Mucosa of descending colon (tissue), 3 donors: ENCODE results near the gene GPRC5C. TPM values are rescaled to one million over a fixed set of nuclear protein-coding genes. Genes with fewer than 3 reads are reported as not detected.

Experiments
- ATAC-seq: fragments of 200-7000 bp; cut with Tn5 transposase; one replicate; pipeline ENCODE4 v1.9.1; 2020; ENCODE audit warnings: mild to moderate bottlenecking, moderate library complexity
- DNase-seq, 3 donors: peaks; one replicate each; pipeline ENCODE4 v3.0.0-alpha.2; 2020
- H3K36me3 ChIP-seq: fragments of 200-600 bp; one replicate; pipeline ENCODE4 v1.8.0; 2021; ENCODE audit warnings: low read depth, mild to moderate bottlenecking
- H3K4me1 ChIP-seq: fragments of 200-600 bp; one replicate; pipeline ENCODE4 v1.8.0; 2021; ENCODE audit warnings: low read depth, mild to moderate bottlenecking
- H3K4me3 ChIP-seq: fragments of 200-600 bp; one replicate; pipeline ENCODE4 v1.8.0; 2021; ENCODE audit warnings: mild to moderate bottlenecking
- H3K9me3 ChIP-seq: fragments of 200-600 bp; one replicate; pipeline ENCODE4 v1.8.0; 2021; ENCODE audit warnings: mild to moderate bottlenecking
- intact Hi-C, 2 donors: fragments of 100-400 bp; cut with DNase I in 1 of 2; cut with micrococcal nuclease in 1 of 2; formaldehyde crosslinking; loops; one replicate each; pipeline versions ENCODE4 v1.11.0 to v1.11.1; 2022; cut with DNase I, micrococcal nuclease
- total RNA-seq, 3 donors: library from RNA; stranded (reverse); fragmentation: NEBNext Ultra II Directional in 2 of 3; extraction: Animal tissue kit (Norgen Biotek cat#: 25700) in 2 of 3; gene quantifications; one replicate each; pipeline versions ENCODE4 v1.2.1 to v1.2.4, GENCODE V29; 2021 to 2023
- TF ChIP-seq, protein P1 (sequence below): fragments of 200-600 bp; IDR thresholded peaks from one replicate; pipeline ENCODE4 v1.8.0; 2022; ENCODE audit warnings: antibody characterized with exemption, mild to moderate bottlenecking
- donor health status: DM: no; HTN: no; CAD: no; lungs with moderate emphysema.
- donor health status: DM: no; HTN: no; CAD: no.
- donor health status: DM: no; HTN: yes; CAD: no.

GPRC5C gene
- total RNA-seq, 3 donors from 2014 or later = 62.2 to 172 (median 139) TPM

DNA sequence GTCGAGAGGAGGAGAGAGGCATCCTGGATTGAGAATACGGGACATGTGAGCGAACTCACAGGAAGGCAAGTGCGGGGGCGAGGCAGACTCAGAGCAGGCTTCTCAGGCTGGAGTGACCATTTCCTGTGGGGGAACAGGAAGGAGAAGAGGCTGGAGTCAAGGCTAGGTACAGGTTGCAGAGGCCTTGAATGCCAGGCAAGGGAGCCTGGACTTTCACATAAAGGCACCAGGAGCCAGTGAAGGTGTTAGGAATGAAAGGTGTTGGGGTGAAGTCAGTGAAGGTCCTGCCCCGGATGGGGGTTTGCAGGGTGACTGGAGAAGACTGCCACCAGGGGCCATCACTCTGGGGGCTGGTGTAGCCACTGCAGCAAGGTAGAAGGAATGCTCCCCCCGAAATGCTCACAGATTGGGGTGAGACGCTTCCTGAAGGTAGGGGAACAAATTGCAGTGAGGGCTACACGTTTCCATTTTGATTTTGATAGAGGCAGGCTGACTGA lies 5.3 kb upstream of the GPRC5C start:
- Histone ChIP-seq H3K4me1 (peaks cover 26% of the 10 kb centered on the region), H3K9me3 (no peaks in the 10 kb centered on the region), H3K4me3 (no peak overlapping the region), H3K36me3 (no peaks in the 10 kb centered on the region)
- intact Hi-C loops = no loop called here
- DNase-seq (peak in 1 of 3 donors; percentile 34), ATAC-seq (no peak)
- TF ChIP-seq, protein P1, sequence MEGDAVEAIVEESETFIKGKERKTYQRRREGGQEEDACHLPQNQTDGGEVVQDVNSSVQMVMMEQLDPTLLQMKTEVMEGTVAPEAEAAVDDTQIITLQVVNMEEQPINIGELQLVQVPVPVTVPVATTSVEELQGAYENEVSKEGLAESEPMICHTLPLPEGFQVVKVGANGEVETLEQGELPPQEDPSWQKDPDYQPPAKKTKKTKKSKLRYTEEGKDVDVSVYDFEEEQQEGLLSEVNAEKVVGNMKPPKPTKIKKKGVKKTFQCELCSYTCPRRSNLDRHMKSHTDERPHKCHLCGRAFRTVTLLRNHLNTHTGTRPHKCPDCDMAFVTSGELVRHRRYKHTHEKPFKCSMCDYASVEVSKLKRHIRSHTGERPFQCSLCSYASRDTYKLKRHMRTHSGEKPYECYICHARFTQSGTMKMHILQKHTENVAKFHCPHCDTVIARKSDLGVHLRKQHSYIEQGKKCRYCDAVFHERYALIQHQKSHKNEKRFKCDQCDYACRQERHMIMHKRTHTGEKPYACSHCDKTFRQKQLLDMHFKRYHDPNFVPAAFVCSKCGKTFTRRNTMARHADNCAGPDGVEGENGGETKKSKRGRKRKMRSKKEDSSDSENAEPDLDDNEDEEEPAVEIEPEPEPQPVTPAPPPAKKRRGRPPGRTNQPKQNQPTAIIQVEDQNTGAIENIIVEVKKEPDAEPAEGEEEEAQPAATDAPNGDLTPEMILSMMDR = no peak

DNA sequence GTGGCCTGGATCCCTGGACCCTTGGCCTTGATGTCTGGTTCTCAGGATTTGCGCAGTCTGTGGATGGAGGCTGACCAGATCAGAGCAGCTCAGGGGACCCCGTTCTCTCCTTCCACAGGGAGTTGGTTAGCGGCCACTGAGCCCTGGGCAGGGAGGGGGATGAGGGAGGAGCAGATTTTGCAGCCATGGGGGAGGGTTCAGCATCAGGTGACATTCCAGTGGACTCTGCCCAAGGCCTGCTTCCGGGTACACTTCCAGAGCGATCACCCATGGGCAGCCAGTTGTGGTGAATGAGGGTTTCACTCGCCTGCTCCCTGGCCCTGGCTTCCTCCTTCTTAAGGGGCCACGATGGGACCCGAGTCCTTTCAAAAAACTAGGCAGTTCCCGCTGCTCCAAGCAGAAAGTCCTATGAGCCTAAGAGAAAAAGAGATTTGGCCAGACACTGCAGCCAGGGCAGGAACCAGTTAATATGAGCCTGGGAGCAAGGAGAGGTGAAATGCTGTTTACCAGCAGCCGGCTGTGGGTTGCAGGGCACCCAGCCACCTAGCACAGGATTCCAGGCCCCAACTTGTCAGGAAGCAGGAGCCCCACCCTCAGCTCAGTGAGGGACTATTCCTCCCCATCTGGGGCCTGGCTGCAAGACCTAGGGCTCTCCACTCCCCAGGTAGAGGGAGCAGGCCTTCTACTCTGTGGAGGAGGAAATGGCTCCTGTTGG lies 4.7 kb upstream of the GPRC5C start:
- Histone ChIP-seq H3K4me3 (no peak overlapping the region), H3K9me3 (no peaks in the 10 kb centered on the region), H3K36me3 (no peaks in the 10 kb centered on the region), H3K4me1 (peaks cover 26% of the 10 kb centered on the region)
- DNase-seq = peak; percentile 84 to 90 (median 86)
- TF ChIP-seq, protein P1 = no peak
- ATAC-seq = peak; percentile 69
- intact Hi-C loops = no loop called here

DNA sequence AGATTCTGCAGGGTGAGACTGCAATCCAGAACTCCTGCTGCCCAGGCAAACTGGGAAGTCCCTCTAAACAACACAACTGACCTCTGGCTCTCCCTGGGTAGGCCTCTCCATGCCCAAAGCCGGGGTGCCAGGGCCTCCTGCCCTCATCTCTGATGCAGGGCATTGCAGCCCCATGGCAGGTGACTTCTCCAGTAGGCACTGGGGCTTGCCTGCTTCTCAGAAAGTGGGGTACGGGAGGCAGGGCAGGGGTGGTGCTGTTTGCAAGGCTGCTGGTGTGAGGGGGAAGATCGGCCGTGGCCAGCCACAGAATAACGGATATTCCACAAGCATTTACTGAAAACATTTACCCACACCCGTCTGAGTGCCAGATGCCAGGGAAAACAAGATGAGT lies 4.1 kb upstream of the GPRC5C start:
- no peak for DNase-seq
- Histone ChIP-seq H3K36me3 (no peaks in the 10 kb centered on the region), H3K4me1 (peaks cover 26% of the 10 kb centered on the region), H3K9me3 (no peaks in the 10 kb centered on the region), H3K4me3 (no peak overlapping the region)
- TF ChIP-seq, protein P1 = no peak
- intact Hi-C loops = no loop called here
- ATAC-seq = no peak

DNA sequence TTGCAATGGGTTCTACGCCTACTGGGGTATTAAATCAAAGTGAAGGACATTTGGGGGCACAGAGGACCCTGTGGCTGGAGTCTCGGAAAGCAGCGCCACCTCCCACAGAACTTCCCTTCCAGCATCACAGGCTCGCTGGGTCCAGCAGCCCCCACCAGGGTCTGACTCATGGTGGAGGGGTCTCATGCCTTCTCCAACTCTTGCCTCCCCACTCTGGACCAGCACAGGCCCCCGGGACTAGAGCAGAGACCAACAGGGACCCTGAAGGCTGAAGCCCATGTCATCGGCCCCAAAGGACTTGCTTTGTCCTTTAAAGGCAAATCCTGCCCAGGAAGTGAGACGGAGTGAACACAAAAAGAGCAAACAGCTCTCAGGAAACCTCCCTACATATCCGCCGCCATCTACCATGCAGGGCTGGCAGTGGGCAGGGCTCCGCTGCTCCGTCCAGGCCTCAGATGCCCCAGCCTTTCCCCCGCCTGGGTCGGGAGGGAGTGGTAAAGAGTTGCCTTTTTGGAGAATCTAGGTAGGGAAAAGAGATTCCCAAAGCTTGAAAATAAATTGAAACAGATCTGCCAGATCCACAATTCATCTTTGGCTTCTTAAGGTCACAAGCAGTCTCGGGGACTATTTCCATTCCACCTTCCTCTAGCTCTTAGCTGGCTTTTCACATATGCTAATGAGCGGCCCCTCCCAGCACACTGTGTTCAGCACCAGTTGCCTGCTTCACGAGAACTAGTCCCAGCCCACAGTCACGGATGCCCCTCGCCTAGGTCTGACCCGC lies 2.1 kb upstream of the GPRC5C start:
- Histone ChIP-seq H3K9me3 (no peaks in the 10 kb centered on the region), H3K36me3 (no peaks in the 10 kb centered on the region), H3K4me1 (peaks cover 26% of the 10 kb centered on the region), H3K4me3 (no peak overlapping the region)
- DNase-seq (peak; percentile 48 to 74 (median 70)), ATAC-seq (peak; percentile 32)
- TF ChIP-seq, protein P1 = no peak
- intact Hi-C loops = no loop called here

DNA sequence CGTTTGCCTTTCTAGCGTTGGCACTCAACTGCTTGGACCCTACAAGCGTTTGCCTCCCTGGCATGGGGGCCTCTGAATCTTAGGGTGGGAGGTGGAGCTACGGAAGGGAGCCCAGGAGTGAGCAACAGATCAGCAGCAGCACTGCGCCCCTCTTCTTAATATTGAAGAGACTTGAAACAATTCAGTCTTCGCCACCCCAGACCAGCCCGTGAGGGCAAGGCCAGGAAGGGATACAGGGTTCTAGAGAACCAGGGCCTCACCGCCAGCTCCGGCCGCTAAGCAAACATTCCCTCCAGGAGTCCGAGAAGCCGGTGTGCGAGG lies 1.5 kb upstream of the GPRC5C start:
- no peak overlapping the region for H3K4me3 ChIP-seq
- TF ChIP-seq, protein P1 = no peak
- no peaks in the 10 kb centered on the region for H3K9me3 ChIP-seq
- peaks cover 30% of the 10 kb centered on the region for H3K4me1 ChIP-seq
- no peaks in the 10 kb centered on the region for H3K36me3 ChIP-seq
- intact Hi-C loops = no loop called here
- ATAC-seq = no peak
- peak in 1 of 3 donors; percentile 74 for DNase-seq
